Esophagus muscularis mucosa (tissue), 4 donors: ENCODE measurements around the gene PPM1M.

Source experiments
- CTCF ChIP-seq, 3 experiments: fragments of 200-600 bp in 2 of 3; fragments of 450-650 bp in 1 of 3; sonication (generic) in 2 of 3; IDR thresholded peaks; one replicate each; pipeline ENCODE4 v1.5.1; 2017 to 2019; ENCODE audit warnings: antibody characterized with exemption in 3 of 3, mild to moderate bottlenecking in 2 of 3, moderate library complexity in 1 of 3
- EP300 ChIP-seq: sonication (generic); formaldehyde crosslinking; IDR thresholded peaks from one replicate; pipeline ENCODE4 v1.6.1; 2017; ENCODE audit warnings: antibody characterized with exemption
- POLR2A ChIP-seq: fragments of 450-650 bp; IDR thresholded peaks from one replicate; pipeline ENCODE4 v1.6.1; 2017; ENCODE audit warnings: antibody characterized with exemption, moderate library complexity, mild to moderate bottlenecking, low read depth
- POLR2AphosphoS5 ChIP-seq, 2 donors: sonication (generic); formaldehyde crosslinking; IDR thresholded peaks; one replicate each; pipeline ENCODE4 v1.6.1; 2017; ENCODE audit warnings: antibody characterized with exemption in 2 of 2

DNA sequence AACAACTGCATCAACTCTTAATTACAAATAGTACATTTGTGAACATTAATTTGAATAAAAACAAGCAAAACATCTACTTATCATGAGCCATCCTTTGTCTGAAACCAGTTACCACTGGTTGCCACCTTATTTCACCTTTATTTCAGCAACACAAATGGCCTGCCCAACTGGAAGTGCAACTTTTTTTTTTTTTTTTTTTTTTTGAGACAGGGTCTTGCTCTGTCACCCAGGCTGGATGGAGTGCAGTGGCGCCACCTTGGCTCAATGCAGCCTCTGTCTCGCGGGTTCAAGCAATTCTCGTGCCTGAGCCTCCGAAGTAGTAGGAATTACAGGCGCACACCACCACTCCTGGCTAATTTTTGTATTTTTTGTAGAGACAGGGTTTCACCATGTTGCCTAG lies 19.8 kb downstream of the PPM1M start:
- TF ChIP-seq CTCF (IDR thresholded peaks at IDR 0.05) (no peak), POLR2A (no peak), EP300 (no peak), POLR2AphosphoS5 (IDR thresholded peaks at IDR 0.05) (no peak)
